ENCODE measurements around the gene VAMP1. TPM values are rescaled to one million over a fixed set of nuclear protein-coding genes. Genes with fewer than 3 reads are reported as not detected.

Gene VAMP1
- total and polyA plus RNA-seq, 2 of the 13 experiments (the other 11 are each of a cell fraction or from before 2014, with no cell fraction given): 2.5 to 7.4 TPM

- TF ChIP-seq, protein P1, sequence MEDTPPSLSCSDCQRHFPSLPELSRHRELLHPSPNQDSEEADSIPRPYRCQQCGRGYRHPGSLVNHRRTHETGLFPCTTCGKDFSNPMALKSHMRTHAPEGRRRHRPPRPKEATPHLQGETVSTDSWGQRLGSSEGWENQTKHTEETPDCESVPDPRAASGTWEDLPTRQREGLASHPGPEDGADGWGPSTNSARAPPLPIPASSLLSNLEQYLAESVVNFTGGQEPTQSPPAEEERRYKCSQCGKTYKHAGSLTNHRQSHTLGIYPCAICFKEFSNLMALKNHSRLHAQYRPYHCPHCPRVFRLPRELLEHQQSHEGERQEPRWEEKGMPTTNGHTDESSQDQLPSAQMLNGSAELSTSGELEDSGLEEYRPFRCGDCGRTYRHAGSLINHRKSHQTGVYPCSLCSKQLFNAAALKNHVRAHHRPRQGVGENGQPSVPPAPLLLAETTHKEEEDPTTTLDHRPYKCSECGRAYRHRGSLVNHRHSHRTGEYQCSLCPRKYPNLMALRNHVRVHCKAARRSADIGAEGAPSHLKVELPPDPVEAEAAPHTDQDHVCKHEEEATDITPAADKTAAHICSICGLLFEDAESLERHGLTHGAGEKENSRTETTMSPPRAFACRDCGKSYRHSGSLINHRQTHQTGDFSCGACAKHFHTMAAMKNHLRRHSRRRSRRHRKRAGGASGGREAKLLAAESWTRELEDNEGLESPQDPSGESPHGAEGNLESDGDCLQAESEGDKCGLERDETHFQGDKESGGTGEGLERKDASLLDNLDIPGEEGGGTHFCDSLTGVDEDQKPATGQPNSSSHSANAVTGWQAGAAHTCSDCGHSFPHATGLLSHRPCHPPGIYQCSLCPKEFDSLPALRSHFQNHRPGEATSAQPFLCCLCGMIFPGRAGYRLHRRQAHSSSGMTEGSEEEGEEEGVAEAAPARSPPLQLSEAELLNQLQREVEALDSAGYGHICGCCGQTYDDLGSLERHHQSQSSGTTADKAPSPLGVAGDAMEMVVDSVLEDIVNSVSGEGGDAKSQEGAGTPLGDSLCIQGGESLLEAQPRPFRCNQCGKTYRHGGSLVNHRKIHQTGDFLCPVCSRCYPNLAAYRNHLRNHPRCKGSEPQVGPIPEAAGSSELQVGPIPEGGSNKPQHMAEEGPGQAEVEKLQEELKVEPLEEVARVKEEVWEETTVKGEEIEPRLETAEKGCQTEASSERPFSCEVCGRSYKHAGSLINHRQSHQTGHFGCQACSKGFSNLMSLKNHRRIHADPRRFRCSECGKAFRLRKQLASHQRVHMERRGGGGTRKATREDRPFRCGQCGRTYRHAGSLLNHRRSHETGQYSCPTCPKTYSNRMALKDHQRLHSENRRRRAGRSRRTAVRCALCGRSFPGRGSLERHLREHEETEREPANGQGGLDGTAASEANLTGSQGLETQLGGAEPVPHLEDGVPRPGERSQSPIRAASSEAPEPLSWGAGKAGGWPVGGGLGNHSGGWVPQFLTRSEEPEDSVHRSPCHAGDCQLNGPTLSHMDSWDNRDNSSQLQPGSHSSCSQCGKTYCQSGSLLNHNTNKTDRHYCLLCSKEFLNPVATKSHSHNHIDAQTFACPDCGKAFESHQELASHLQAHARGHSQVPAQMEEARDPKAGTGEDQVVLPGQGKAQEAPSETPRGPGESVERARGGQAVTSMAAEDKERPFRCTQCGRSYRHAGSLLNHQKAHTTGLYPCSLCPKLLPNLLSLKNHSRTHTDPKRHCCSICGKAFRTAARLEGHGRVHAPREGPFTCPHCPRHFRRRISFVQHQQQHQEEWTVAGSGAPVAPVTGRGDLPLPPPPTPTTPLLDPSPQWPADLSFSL (CRISPR knock-in tag; IDR thresholded peaks at IDR 0.05): no peak
- TF ChIP-seq NONO (IDR thresholded peaks at IDR 0.05): no peak
- peak; percentile 49; the same call in 1 of the 2 replicates for TF ChIP-seq NONO (CRISPR knock-in tag; conservative IDR thresholded peaks at IDR 0.05)
- no peak for TF ChIP-seq ZNF660 (CRISPR knock-in tag; IDR thresholded peaks at IDR 0.05; ENCODE audit: borderline replicate concordance, low read depth)
- no peak for TF ChIP-seq PAXIP1 (CRISPR knock-in tag; conservative IDR thresholded peaks at IDR 0.05)
- TF ChIP-seq ZNF607 (CRISPR knock-in tag; IDR thresholded peaks at IDR 0.05; ENCODE audit: borderline replicate concordance): 0 out of 2 replicates have a peak, but pooled peaks have one; percentile 29
- no peak for TF ChIP-seq RCOR2 (CRISPR knock-in tag; IDR thresholded peaks at IDR 0.05)
- TF ChIP-seq AHR (CRISPR knock-in tag; IDR thresholded peaks at IDR 0.05): no peak
- no peak for TF ChIP-seq SRSF1 (optimal IDR thresholded peaks at IDR 0.05; ENCODE audit: low read depth, low read length)
- TF ChIP-seq HDAC2 (CRISPR knock-in tag; IDR thresholded peaks at IDR 0.05): peak; percentile 36; the same call in 1 of the 2 replicates
- TF ChIP-seq GZF1 (CRISPR knock-in tag; IDR thresholded peaks at IDR 0.05): 0 out of 2 replicates have a peak, but pooled peaks have one; percentile 43
- TF ChIP-seq EHMT2 (IDR thresholded peaks at IDR 0.05; ENCODE audit: borderline replicate concordance, low read depth, low read length): no peak
- TF ChIP-seq ZNF317 (CRISPR knock-in tag; IDR thresholded peaks at IDR 0.05): no peak
- no peak for TF ChIP-seq ZNF816 (CRISPR knock-in tag; IDR thresholded peaks at IDR 0.05; ENCODE audit: borderline replicate concordance)
- TF ChIP-seq DRAP1 (CRISPR knock-in tag; IDR thresholded peaks at IDR 0.05): 0 out of 2 replicates have a peak, but pooled peaks have one; percentile 11
Observed at GRCh38 chr12:6423267-6424007, 47.0 kb downstream of the VAMP1 start (continued).
